ENCODE measurements around the gene RPL7A.

GRCh38 chr9:133323991-133324703 is 23.9 kb upstream of the RPL7A start:
- TF ChIP-seq, protein P1, sequence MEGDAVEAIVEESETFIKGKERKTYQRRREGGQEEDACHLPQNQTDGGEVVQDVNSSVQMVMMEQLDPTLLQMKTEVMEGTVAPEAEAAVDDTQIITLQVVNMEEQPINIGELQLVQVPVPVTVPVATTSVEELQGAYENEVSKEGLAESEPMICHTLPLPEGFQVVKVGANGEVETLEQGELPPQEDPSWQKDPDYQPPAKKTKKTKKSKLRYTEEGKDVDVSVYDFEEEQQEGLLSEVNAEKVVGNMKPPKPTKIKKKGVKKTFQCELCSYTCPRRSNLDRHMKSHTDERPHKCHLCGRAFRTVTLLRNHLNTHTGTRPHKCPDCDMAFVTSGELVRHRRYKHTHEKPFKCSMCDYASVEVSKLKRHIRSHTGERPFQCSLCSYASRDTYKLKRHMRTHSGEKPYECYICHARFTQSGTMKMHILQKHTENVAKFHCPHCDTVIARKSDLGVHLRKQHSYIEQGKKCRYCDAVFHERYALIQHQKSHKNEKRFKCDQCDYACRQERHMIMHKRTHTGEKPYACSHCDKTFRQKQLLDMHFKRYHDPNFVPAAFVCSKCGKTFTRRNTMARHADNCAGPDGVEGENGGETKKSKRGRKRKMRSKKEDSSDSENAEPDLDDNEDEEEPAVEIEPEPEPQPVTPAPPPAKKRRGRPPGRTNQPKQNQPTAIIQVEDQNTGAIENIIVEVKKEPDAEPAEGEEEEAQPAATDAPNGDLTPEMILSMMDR (IDR thresholded peaks at IDR 0.05) = no peak
- TF ChIP-seq POLR2A (IDR thresholded peaks at IDR 0.05) = no peak
